ENCODE results near the gene PTPRG. TPM values are rescaled to one million over a fixed set of nuclear protein-coding genes. Genes with fewer than 3 reads are reported as not detected.

Gene PTPRG
- total and polyA plus RNA-seq, 2 experiments from 2014 or later = 15.2 to 45.7 TPM

DNA sequence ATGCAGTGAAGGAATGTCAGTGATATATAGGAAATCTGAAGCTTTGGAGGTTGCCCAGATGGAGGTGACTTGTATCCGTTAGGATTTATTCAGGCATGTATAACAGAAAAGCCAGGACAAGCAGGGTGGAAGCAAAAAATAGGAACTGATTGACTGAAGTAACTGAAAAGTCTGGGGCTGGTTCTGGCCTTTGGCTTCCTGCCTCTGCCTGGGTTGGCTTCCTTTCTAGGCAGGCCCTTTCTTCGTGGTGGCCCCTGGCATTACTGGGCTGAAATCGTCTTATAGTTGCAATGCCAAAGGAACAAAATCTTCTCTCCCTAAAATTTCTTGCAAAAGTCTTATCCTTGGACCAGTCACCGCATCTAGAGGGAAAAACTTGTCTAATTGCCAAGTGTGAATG lies 386.1 kb downstream of the PTPRG start:
- Histone ChIP-seq H3K9me3 (ENCODE audit: low read depth) (no peaks in the 10 kb centered on the region), H3K4me3 (no peak overlapping the region), H3K36me3 (no peaks in the 10 kb centered on the region), H3K27ac (peak overlapping the region; percentile 78), H3K27me3 (no peaks in the 10 kb centered on the region), H3K4me1 (ENCODE audit: low read depth) (peaks cover 39% of the 10 kb centered on the region)
- TF ChIP-seq, protein P1, sequence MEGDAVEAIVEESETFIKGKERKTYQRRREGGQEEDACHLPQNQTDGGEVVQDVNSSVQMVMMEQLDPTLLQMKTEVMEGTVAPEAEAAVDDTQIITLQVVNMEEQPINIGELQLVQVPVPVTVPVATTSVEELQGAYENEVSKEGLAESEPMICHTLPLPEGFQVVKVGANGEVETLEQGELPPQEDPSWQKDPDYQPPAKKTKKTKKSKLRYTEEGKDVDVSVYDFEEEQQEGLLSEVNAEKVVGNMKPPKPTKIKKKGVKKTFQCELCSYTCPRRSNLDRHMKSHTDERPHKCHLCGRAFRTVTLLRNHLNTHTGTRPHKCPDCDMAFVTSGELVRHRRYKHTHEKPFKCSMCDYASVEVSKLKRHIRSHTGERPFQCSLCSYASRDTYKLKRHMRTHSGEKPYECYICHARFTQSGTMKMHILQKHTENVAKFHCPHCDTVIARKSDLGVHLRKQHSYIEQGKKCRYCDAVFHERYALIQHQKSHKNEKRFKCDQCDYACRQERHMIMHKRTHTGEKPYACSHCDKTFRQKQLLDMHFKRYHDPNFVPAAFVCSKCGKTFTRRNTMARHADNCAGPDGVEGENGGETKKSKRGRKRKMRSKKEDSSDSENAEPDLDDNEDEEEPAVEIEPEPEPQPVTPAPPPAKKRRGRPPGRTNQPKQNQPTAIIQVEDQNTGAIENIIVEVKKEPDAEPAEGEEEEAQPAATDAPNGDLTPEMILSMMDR (IDR thresholded peaks at IDR 0.05; ENCODE audit: low read depth, low read length) = no peak
- peak in 1 of 2 donors; percentile 30 for DNase-seq (ENCODE audit: low read depth in 1 of 2, low spot score in 1 of 2)

DNA sequence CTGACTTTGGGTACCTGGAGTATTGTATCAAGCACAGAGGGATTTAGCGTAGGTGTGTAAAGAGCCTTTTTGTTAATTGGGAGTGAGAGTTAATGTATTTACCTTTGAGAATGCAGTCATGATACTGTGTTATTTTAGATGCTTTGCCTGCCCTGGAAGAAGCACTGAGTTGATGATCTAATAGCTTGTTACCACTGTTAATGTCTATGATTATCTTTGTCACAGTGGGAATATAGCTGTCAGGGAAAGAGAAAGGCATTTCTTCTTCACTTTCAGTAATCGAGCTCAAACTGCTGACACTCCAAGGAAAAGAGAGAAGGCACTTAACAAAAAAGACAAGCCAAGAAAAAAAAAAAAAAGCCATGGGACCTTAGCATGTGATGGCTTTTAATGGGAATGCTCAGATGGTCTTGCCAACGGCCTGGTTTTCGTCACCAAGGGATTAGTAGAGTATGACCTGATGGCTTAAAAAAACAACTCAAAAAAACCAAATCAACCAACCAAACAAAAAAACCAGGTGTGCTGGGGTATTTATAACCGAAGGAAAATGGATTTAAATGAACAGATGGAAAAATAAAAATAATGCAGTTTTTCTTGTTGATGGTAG lies 387.4 kb downstream of the PTPRG start:
- H3K27ac ChIP-seq = peak overlapping the region; percentile 20
- H3K9me3 ChIP-seq (ENCODE audit: low read depth) = no peaks in the 10 kb centered on the region
- H3K27me3 ChIP-seq = no peaks in the 10 kb centered on the region
- no peak for DNase-seq (ENCODE audit: low read depth in 1 of 2, low spot score in 1 of 2)
- no peaks in the 10 kb centered on the region for H3K36me3 ChIP-seq
- no peak overlapping the region for H3K4me3 ChIP-seq
- H3K4me1 ChIP-seq (ENCODE audit: low read depth) = peaks cover 52% of the 10 kb centered on the region
- TF ChIP-seq, protein P1 (IDR thresholded peaks at IDR 0.05; ENCODE audit: low read depth, low read length) = no peak

DNA sequence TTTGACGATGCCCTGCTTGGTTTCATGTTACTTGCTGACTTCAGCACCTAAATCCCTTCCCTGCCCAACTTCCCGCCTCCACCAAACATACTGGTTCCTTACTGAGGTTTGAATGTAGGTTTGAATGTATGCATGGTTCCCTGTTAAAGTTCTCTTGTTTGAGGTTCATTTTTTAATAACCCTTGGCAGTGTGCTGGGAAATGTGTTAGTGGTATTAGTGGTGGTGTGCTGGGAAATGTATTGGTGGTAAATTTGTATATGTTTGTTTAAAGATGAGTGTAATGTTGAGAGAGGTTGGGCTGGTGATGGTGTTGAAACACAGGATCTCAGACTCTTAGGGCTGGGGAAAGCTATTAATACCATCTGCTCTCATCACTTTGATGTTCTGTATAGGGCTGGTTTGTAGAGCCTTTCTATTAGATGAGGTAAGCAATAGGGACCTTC lies 392.7 kb downstream of the PTPRG start:
- TF ChIP-seq, protein P1 (IDR thresholded peaks at IDR 0.05; ENCODE audit: low read depth, low read length) = no peak
- Histone ChIP-seq H3K4me1 (ENCODE audit: low read depth) (peaks cover 40% of the 10 kb centered on the region), H3K36me3 (no peaks in the 10 kb centered on the region), H3K27me3 (no peaks in the 10 kb centered on the region), H3K27ac (peak overlapping the region; percentile 75), H3K9me3 (ENCODE audit: low read depth) (no peaks in the 10 kb centered on the region), H3K4me3 (no peak overlapping the region)
- DNase-seq (ENCODE audit: low read depth in 1 of 2, low spot score in 1 of 2) = peak; percentile 12 to 27

DNA sequence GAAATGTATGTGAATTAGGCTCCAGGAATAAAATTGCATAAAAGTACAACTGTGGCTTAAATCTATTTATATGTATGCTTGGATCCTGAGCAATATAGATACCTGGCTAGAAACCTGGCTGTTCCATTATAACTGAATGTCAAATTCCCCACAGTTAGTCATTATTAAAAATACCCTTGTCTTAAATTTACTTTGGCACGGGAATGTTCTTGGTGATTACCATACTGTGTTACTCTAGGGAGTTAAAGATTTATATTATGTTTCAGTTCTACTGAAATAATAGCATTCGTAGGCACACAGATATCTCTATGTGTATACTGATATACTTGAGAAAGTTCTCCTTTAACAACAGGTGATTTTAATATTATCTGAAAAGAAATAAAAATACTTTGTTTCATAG lies 394.1 kb downstream of the PTPRG start:
- TF ChIP-seq, protein P1 (IDR thresholded peaks at IDR 0.05; ENCODE audit: low read depth, low read length) = no peak
- H3K4me3 ChIP-seq = no peak overlapping the region
- no peak overlapping the region for H3K27ac ChIP-seq
- no peaks in the 10 kb centered on the region for H3K9me3 ChIP-seq (ENCODE audit: low read depth)
- H3K27me3 ChIP-seq = no peaks in the 10 kb centered on the region
- H3K36me3 ChIP-seq = no peaks in the 10 kb centered on the region
- DNase-seq (ENCODE audit: low read depth in 1 of 2, low spot score in 1 of 2) = no peak
- peaks cover 34% of the 10 kb centered on the region for H3K4me1 ChIP-seq (ENCODE audit: low read depth)

DNA sequence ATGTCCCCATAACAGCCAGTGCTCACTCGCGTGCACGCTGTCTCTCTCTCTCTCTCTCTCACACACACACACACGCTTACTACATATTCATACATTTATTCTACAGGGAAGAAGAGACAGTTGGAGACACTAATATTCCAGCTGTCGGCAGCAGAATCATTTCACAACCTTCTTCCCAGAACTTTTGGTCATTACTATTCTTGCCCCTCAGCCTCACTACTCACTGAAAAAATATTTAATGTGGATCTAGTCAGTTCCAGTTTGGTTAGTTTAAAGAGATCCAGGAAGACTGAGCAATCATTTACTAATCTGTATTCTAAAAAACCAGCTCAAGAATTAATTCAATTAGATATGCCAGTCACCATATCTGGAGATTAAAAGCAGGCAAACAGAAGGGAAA lies 394.9 kb downstream of the PTPRG start:
- H3K36me3 ChIP-seq = no peaks in the 10 kb centered on the region
- no peaks in the 10 kb centered on the region for H3K9me3 ChIP-seq (ENCODE audit: low read depth)
- H3K27ac ChIP-seq = no peak overlapping the region
- H3K4me1 ChIP-seq (ENCODE audit: low read depth) = peaks cover 36% of the 10 kb centered on the region
- H3K4me3 ChIP-seq = no peak overlapping the region
- TF ChIP-seq, protein P1 (IDR thresholded peaks at IDR 0.05; ENCODE audit: low read depth, low read length) = no peak
- DNase-seq (ENCODE audit: low read depth in 1 of 2, low spot score in 1 of 2) = peak in 1 of 2 donors; percentile 71
- H3K27me3 ChIP-seq = no peaks in the 10 kb centered on the region
